HG02759 (cell line): ENCODE data around the gene SECISBP2L.
A peak's percentile ranks its signal among the peaks of the same experiment; 100 is the strongest.

Experiments used
- ATAC-seq: cut with Tn5 transposase; IDR thresholded peaks from one replicate; pipeline ENCODE4 v1.9.1; 2021; ENCODE audit warnings: mild to moderate bottlenecking, moderate library complexity; ENCODE audit not compliant: unreplicated experiment

The SECISBP2L gene

DNA sequence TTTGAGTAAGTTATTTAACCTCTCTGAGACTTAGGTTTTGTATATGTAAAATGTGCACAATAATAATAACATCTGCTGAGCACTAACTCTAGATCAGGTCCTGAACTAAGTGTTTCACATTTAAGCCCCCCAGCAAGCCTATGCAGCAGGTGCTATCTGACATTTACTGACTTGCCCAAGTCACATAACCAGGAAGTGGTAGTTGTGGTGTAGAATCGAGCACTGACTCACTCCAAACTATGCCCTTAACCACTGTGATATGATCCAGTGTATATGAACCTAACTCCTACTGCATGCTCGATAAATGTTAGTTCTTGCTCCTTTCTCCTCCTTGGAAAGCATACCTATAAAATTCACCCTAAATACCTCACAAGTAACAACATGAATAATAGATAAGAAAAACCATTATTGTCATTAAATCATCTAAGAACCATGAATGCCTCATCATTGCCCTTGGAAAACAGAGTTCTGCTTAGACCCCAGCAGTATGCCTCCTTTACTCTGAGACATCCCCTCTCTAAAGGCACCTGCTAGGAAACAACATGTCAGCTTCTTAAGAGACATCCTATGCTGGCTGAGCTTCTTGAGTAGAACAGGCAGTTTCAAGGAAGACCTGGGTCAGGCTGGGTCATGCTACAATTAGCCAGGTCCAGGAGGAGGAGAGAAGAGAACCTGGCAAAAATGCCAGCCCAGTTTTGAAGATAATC, 79.5 kb downstream of the SECISBP2L start:
- peak; percentile 77 for ATAC-seq

- ATAC-seq: peak; percentile 65
Observed at GRCh38 chr15:48965972-48966371, 80.3 kb downstream of the SECISBP2L start.

DNA sequence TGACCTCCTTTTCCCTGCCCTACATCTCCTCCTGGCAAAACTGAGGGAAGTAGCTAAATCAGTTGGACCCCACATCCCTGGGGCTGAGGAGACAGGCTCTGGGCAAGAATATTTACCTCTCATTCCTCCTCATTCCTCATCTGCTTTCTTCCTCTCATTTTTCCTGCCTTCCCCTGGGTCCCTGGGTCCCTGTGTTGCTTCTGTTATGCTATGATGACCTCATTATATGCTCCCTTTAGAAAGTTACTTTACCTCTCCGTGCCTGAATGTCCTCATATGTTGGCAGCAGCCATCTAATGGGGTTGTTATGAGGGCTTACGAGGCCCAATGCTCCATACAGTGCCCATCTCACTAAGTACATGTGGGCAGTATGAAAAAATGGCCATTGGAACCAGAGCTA, 81.3 kb downstream of the SECISBP2L start:
- no peak for ATAC-seq

GRCh38 chr15:48963524-48964113, 82.6 kb downstream of the SECISBP2L start, which contains the start of gene SHC4:
SHC4 (minus strand) TSS chr15:48963919; CDS start chr15:48963015, 904 bp downstream.
- peak; percentile 38 for ATAC-seq

DNA sequence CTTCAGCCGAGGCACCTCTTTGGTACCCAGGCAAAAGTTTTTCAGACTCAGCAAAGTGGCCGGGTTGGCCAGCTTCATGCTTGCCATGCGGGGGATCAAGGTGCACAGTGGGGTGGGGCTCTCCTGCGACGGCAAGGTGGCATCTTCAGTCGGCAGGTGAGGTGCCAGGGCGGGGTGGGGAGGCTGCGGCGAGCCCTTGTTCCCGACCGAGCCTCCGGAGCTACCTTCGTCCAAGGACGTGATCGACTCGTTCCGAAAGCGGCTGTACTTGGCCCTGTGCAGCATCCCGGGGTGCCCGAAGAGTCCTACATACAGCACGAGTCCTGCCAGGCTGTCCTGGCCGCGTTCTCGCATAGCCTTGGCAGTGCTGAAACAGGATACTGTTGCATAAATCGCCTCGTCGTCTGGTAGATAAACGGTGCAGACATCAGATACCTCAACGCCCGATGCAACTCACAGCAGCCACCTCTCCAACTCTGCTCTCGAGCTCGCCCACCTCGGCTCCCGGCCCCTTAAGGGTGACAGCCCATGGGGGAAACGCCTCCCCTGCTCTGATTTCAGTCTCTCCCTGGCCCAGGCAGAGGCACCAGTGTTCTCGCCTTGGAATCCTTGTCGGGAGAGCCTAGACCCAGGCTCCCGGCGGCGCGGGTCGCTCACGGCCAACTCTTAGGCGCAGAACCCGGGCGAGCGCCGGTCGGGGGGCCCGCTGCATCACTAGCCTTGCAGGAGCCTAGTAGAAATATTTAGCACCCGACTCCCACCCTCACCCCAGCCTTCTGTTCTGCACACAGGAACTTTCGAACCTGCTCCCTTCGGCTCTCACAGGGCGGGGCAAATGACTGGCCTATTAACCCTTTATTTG, 83.4 kb downstream of the SECISBP2L start:
- peak; percentile 8 for ATAC-seq

DNA sequence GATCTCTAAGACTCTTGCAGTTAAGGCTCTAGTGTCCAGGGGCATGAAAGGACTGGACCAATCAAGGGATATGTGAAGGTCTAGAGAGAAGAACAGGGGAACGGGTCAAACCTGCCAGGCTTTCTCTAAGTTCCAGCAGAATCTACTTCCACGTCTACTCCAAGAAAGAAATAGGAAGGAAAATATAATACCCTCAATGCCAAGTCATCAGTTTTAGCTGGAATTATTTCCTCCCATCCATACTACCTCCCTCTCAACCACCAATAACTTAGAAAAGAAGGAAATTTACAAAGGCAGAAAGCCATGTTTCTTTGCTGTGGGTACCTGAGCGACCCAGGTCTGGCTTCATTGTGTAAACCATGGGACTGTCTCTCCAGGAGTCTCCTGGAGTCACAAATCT, 90.3 kb downstream of the SECISBP2L start:
- no peak for ATAC-seq

GRCh38 chr15:48955370-48955769, 90.9 kb downstream of the SECISBP2L start:
- ATAC-seq: no peak

- ATAC-seq: no peak
Observed at GRCh38 chr15:48954538-48954937, 91.7 kb downstream of the SECISBP2L start.

- ATAC-seq: no peak
Observed at GRCh38 chr15:48946840-48947187, 99.4 kb downstream of the SECISBP2L start.

GRCh38 chr15:48946074-48946839, 100.0 kb downstream of the SECISBP2L start:
- no peak for ATAC-seq

DNA sequence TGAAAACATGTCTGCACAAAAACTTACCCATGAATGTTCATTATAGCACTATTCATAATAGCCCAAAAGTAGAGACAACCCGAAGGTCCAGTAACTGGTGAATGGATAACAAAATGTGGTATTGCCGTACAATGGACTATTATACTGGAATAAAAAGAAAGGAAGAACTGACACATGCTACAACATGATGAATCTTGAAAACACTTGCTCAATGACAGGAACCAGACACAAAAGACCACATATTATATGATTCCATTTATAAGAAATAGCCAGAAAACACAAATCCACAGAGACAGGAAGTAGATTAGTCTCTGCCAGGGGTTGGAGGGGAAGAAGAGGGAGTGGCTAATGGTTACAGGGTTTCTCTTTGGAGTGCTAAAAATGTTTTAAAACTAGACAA, 100.9 kb downstream of the SECISBP2L start:
- ATAC-seq: no peak

DNA sequence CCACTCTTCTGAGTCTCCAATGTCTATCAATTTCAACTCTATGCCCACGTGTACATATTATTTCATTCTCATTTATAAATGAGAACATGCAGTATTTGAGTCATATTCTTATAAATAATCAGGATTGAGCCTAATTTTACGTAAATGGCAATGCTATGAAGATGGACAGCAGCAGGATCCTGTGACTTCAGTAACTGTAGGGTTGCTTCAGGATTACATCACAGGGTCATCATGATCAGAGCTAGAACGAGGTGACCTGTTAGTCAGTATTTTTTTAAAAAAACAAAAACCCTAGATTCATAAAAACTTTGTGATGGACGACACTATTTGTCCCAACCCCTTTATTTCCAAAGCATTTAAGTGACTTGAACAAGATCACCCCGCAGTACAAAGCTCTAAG, 104.3 kb downstream of the SECISBP2L start:
- no peak for ATAC-seq

DNA sequence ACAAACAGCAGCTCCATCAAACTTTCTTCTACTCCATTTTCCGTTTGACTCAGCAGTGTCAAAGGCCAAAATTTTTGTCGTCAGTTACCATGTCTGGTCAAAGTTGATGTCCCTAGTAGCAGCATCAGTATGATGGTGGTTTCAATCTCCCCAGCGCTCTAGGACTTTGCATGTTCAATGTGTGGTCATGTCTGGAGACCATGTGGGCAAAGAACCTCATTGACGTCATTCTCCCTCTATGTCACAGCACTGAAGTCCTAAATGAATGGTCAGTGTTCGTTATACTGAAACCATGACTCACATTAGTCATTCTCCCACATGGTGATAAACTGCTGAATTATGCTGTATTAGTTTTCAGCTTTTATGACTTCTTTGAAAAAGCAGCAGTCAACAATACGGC, 105.7 kb downstream of the SECISBP2L start:
- peak; percentile 93 for ATAC-seq

- no peak for ATAC-seq
Observed at GRCh38 chr15:48939648-48940047, 106.6 kb downstream of the SECISBP2L start.
